Neutrophil (primary cell): ENCODE measurements around the gene RNF144A.

ENCODE experiments used
- H3K27ac ChIP-seq: fragments of 200-600 bp; sonication (generic); 2 replicates; pipeline ENCODE4 v1.5.1; 2016; ENCODE audit warnings: mild to moderate bottlenecking, moderate library complexity
- H3K27me3 ChIP-seq: fragments of 200-600 bp; sonication (generic); 2 replicates; pipeline ENCODE4 v1.6.0; 2016; ENCODE audit warnings: mild to moderate bottlenecking
- H3K36me3 ChIP-seq: fragments of 200-600 bp; sonication (generic); 2 replicates; pipeline ENCODE4 v1.5.1; 2017
- H3K4me1 ChIP-seq, 2 experiments: fragments of 200-600 bp in 1 of 2; sonication (generic) in 1 of 2; 1 replicate in 1 of 2; 2 replicates in 1 of 2; pipeline versions ENCODE4 v1.5.1 to v1.6.1; 2013 to 2016; ENCODE audit warnings: low read depth in 1 of 2, low read length in 1 of 2, mild to moderate bottlenecking in 1 of 2, moderate library complexity in 1 of 2; ENCODE audit not compliant: control insufficient read depth in 1 of 2, insufficient read depth in 1 of 2
- H3K4me3 ChIP-seq, 2 experiments: fragments of 200-600 bp in 1 of 2; sonication (generic) in 1 of 2; 1 replicate in 1 of 2; 2 replicates in 1 of 2; pipeline ENCODE4 v1.5.1; 2013 to 2016; ENCODE audit warnings: low read depth in 1 of 2, low read length in 1 of 2, mild to moderate bottlenecking in 1 of 2, moderate library complexity in 1 of 2
- H3K9me3 ChIP-seq: fragments of 200-600 bp; sonication (generic); 2 replicates; pipeline ENCODE4 v1.5.1; 2016
- TF ChIP-seq, protein P1 (sequence below): fragments of 200-600 bp; sonication (generic); IDR thresholded peaks from 2 replicates; pipeline ENCODE4 v1.5.1; 2016; ENCODE audit warnings: antibody characterized with exemption

The RNF144A gene

DNA sequence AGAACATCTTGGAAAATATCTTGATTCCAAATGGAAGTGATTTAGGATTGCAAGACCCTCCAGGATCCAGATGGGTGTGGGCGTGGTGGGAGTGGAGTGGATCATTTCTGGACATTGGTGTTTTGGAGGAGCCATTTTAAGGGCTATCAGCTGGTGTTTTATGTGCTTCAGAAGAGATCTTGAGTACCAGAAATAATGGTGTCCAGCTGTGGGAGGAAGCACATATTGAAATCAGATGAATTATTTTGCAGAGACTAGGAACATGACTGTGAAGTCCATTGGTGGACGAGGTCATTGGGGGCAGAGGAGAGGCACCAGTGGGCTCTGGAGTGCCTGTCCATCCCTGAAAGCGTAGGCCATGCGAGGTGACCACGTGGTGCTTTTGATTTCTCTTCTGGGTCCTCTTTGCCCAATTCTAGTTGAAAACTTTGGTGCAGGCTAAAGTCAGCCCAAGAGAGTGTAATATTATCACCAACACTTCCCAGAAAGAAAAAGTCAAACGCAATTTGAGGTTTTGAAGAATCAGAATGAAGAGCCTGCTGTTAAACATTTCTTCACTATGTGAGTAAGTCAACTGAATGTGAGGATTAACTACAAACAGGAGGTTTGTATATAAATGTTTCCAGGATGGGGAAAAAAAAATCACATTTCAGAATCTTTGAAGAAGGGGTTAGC lies 31.6 kb downstream of the RNF144A start:
- Histone ChIP-seq H3K4me3 (no peak overlapping the region), H3K27ac (no peak overlapping the region), H3K36me3 (peaks cover 5% of the 10 kb centered on the region), H3K4me1 (peaks cover 0 to 4% of the 10 kb centered on the region in 2 experiments), H3K27me3 (no peaks in the 10 kb centered on the region), H3K9me3 (no peaks in the 10 kb centered on the region)
- TF ChIP-seq, protein P1, sequence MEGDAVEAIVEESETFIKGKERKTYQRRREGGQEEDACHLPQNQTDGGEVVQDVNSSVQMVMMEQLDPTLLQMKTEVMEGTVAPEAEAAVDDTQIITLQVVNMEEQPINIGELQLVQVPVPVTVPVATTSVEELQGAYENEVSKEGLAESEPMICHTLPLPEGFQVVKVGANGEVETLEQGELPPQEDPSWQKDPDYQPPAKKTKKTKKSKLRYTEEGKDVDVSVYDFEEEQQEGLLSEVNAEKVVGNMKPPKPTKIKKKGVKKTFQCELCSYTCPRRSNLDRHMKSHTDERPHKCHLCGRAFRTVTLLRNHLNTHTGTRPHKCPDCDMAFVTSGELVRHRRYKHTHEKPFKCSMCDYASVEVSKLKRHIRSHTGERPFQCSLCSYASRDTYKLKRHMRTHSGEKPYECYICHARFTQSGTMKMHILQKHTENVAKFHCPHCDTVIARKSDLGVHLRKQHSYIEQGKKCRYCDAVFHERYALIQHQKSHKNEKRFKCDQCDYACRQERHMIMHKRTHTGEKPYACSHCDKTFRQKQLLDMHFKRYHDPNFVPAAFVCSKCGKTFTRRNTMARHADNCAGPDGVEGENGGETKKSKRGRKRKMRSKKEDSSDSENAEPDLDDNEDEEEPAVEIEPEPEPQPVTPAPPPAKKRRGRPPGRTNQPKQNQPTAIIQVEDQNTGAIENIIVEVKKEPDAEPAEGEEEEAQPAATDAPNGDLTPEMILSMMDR: no peak

DNA sequence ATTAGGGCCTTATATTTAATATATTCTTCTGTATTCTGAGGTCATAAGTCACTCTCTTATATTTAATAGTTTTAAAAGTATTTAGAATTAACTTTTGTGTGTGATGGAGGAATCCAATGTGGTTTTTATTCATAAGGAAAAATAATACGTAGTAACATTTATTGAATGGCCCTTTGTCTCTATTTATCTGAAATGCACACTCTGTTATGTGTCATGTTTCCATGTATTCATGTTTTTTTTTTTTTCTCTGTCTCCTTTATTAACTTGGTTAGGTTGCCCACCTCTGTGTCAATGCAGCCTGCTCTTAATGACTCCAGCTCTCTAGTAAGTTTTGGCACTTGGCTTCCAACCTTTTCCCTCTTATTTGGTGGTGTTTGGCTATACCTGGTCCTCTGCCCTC lies 33.8 kb downstream of the RNF144A start:
- no peaks in the 10 kb centered on the region for H3K36me3 ChIP-seq
- TF ChIP-seq, protein P1: no peak
- no peak overlapping the region for H3K4me3 ChIP-seq
- no peak overlapping the region for H3K27ac ChIP-seq
- H3K9me3 ChIP-seq: no peaks in the 10 kb centered on the region
- no peaks in the 10 kb centered on the region for H3K27me3 ChIP-seq
- H3K4me1 ChIP-seq: no peaks in the 10 kb centered on the region

DNA sequence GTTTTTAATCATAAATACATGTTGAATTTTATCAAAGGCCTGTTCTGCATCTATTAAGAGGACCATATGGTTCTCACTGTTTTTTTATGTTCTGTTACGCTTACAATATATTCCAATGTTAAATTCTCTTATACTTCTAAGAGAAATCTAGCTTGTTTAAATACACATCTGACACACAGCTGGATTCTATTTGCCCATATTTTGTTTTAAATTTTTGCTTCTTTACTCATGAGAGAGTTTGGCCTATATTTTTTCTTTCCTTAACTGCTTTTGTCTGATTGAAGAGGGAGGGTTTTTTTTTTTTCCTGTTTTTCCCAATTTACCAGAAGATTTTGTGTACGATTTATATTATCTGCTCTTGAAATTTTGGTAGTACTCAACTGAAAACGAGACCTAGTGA lies 34.9 kb downstream of the RNF144A start:
- Histone ChIP-seq H3K9me3 (no peaks in the 10 kb centered on the region), H3K27ac (no peak overlapping the region), H3K36me3 (peaks cover 4% of the 10 kb centered on the region), H3K27me3 (no peaks in the 10 kb centered on the region), H3K4me1 (no peaks in the 10 kb centered on the region), H3K4me3 (no peak overlapping the region)
- TF ChIP-seq, protein P1: no peak

- H3K27me3 ChIP-seq: no peaks in the 10 kb centered on the region
- H3K27ac ChIP-seq: no peak overlapping the region
- TF ChIP-seq, protein P1: no peak
- no peak overlapping the region for H3K4me3 ChIP-seq
- H3K4me1 ChIP-seq: no peaks in the 10 kb centered on the region
- H3K9me3 ChIP-seq: no peaks in the 10 kb centered on the region
- peaks cover 4% of the 10 kb centered on the region for H3K36me3 ChIP-seq
Measured at GRCh38 chr2:6954586-6954985, 37.4 kb downstream of the RNF144A start.

DNA sequence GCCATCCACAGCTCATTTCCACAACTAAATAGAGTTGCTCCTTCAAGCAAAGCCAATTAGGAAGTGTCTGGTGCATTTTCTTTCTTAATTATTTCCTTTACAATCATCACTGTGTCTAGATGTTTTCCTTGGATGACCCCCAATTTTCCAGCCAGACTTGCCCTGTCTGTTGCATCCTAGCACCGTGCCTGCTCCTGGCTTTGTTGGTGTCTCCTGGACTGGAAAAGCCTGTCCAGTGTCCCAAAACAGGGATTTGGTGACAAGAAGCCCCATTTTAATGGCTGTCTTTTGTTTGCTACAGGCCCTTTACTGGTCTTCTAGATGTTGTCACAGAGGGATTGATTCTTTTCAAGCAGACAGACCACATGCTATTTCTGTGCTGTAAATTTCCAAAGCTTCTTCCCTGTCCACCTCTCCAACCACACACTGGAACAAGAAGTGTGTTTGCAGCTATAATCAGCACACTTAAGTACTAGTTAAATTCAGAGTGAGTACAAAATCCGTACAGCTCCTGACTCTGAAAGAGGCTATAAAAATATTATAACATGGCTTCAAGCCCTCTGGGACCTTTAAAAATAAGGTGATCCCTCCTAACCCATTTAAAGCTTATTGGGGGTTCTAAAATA lies 38.4 kb downstream of the RNF144A start:
- Histone ChIP-seq H3K27ac (no peak overlapping the region), H3K4me3 (no peak overlapping the region), H3K27me3 (no peaks in the 10 kb centered on the region), H3K4me1 (no peaks in the 10 kb centered on the region), H3K9me3 (no peaks in the 10 kb centered on the region), H3K36me3 (peaks cover 4% of the 10 kb centered on the region)
- TF ChIP-seq, protein P1: no peak
